HG03108 (cell line): ENCODE measurements around the gene POLE3.
A peak's percentile ranks its signal among the peaks of the same experiment; 100 is the strongest.
"Not testable (repeated sequence)": the region's sequence is repeated elsewhere in the genome, so short reads cannot be mapped to it uniquely, and the experiment has no call there.

Experiments used
- ATAC-seq: cut with Tn5 transposase; IDR thresholded peaks from one replicate; pipeline ENCODE4 v1.9.1; 2021; ENCODE audit warnings: moderate library complexity; ENCODE audit not compliant: unreplicated experiment

The POLE3 gene

DNA sequence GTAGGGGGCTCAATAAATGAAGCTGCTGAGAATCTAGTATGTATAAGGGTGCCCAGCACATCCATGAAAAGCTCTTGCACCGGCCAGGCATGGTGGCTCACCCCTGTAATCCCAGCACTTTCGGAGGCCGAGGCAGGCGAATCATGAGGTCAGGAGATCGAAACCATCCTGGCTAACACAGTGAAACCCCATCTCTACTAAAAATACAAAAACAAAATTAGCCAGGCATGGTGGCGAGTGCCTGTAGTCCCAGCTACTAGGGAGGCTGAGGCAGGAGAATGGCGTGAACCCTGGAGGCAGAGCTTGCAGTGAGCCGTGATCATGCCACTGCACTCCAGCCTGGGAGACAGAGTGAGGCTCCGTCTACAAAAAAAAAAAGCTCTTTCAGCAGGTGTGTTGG is 4.1 kb downstream of the POLE3 start:
- not testable (repeated sequence) for ATAC-seq

DNA sequence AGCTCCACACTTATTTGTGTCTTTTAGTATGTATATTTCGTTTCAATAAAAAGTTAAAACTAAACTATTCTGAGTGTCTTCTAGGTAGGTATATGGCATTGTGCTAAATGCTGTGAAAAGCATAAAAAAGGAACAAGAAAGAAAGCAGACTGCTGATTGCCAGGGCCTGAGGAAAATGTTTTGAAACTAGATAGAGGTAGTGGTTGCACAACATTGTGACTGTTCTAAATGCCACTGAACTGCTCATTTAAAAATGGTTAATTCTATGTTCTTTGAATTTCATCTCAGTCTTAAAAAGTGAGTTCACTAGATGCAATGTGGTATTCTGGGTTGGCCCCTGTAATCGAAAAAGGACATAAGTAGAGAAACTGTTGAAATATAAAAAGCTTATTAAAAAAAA is 6.8 kb downstream of the POLE3 start:
- no peak for ATAC-seq

DNA sequence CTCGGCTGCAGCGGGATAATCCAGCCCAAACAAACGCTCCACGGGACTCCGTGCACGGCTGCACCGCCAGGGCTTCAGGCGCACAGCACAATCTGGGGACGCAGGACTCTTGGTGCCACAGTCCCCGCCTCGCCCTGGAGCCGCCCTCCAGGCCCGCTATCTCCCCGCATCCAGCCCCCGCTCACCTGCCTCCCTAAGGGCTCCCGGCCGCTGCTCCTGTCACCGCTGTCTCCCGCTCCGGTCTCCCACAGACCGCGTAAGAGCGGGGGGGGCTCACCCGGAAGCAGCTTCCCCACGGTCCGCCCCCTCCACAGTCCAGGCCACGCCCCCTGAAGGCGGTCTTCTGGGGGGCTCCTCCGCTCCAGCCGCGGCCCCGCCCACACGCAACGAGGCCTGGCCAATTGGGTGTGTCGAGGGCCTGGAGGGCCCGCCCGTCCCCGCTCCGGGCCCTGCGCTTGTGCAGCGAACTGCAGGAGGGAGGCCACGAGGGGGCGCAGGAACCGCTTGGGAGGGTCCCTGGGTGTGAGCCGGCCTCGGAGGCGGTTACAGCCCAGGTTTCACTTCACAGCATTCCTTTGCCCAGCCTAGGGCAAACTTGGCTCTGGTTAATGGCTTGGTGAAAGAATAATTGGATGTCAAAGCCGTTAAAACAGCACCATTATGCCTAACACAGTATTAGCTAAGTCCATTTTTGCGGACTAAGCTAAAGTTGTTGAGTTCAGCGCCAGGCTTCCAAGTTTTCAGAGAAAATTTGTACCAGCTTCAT is 9.3 kb downstream of the POLE3 start, which contains the start of gene ALAD:
Gene ALAD, minus strand, starts transcription at position 258 of the 766 bp plus-strand sequence. CDS start 7,725 bp downstream, outside the sequence.
- ATAC-seq = peak; percentile 99

DNA sequence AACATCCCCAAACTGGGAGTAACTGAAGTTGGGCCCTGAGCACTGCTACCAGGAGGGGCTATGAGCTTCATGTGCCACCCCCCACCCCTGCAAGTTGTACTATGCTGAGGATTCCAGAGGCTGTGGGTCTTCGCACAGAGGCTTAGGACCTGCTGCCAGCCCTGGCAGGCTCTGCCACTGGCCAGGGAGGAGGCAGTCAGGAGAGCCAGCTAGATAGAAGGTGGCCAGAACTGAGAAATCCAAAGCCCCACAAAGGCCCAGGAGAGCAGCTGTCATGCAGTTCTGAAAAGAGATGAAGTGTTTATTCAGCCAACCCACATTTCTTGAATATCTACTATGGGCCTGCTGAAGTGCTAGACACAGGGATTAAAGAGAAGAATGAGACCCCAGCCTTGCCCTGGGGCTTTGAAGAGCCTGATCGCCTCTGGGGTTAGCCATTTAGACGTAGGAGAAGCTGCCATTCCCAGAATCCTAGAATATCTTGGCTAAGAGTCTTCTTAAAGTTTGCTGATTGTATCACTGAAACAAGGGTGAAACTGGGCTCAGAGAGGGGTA is 10.8 kb downstream of the POLE3 start:
- ATAC-seq = no peak

DNA sequence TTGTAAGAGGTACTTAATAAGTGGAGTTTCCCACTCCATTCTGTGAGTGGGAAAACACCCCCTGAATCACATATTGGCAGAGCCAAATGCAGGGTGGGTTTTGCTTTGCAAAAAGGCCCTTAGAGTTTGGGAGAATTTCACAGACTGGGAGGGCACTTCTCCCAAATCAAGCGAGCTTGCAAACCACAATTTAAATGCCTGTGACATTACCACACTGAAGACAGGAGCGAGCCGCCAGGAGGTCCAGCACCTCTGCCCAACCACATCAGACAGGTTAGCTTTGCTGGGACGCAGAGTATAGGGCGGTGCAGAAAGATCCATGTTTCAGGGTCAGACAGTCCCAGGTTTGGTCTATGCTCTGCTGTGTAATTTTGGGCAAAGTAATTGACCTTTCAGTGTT is 11.7 kb downstream of the POLE3 start:
- ATAC-seq = no peak

DNA sequence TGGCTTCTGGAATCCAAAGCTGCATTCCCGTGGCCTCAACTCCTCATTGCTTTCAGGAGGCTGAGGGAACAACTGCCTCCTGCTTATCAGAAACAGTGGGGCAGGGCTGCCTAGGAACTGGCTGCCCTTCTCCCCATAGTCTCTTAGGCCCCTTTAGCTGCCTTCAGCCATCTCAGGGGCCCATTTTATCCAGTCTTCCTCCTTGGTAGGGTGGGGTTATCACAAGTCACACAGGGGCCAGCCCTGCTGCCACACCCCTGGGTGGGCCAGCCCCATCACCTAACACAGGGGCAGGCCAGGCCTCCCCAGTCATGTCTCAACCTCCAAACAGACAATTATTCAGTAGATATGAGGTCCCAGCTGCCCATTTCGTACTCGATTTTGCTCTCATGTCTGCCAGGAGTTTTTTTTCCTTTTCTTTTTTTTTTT is 13.3 kb downstream of the POLE3 start:
- no peak for ATAC-seq

DNA sequence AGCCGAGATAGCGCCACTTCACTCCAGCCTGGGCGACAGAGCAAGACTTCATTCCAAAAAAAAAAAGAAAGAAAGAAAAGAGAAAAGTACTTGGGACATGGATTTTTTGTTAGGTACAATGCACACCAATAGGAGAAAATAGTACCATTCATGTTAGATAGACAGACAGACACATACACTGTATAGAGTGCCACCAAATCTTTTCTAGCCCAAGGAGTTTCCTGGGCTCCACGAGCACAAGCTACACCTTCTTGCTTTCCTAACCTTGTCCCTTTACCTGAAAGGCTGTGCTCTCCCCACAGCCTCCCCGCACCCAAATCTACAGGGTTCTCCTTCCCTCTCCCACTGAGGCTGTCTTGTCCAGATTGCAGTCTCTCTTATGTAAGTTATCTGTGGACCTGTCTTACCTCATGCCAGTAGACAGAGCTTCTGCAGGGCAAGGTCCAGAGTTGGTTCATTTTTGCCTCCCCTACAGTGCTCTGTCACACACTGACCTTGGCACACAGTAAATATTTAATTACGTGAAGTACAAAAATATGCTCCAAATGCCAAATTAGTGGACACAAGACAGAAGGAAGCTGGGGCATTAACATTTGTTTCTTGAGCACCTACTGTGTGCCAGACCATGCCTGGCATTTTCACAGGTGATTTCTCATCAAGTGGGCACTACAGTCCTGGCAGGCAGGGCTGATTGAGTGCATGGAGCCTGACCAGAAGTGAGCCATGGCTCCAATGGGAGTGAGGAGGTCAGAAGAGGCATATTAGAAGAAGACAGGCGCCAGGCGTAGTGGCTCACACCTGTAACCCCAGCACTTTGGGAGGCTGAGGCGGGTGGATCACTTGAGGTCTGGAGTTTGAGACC is 15.2 kb downstream of the POLE3 start:
- no peak for ATAC-seq

DNA sequence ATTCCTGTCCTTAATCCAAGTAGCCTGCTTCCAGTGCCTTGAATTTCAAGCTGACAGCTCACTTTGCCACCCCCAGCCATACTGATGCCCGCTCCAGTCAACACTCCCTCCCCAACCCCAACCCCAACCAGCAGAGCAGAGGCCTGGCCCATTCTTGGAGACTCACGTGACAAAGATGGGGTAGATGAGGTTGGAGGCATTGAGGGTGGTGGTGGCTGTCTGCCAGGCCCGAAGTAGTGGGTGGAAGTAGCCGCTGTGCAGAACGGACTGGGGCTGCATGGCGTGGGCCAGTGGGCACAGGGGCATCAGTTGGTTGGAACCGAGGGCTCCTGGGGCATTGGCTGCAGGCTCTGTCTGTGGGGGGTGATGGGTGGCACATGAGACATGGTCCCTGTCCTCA is 17.2 kb downstream of the POLE3 start:
- ATAC-seq = no peak

DNA sequence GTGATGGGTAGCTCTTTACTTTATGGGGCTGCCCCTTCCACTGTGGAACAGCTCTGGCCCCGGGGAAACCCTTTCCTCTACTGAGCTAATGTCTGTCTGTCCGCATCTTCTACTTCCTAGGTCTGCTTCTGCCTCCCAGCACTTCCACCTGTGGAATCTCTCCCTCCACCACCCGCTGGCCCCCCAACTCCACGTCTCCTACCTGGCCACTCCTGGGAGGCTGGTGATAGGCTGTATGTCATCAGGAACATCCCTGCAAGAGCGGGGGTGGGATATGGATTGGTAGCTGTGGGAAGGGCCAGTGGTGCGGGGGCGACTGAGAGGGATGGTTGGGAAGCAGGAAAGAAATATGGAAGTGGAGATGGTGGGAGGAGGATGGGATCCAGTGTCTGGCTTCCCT is 18.6 kb downstream of the POLE3 start:
- no peak for ATAC-seq

DNA sequence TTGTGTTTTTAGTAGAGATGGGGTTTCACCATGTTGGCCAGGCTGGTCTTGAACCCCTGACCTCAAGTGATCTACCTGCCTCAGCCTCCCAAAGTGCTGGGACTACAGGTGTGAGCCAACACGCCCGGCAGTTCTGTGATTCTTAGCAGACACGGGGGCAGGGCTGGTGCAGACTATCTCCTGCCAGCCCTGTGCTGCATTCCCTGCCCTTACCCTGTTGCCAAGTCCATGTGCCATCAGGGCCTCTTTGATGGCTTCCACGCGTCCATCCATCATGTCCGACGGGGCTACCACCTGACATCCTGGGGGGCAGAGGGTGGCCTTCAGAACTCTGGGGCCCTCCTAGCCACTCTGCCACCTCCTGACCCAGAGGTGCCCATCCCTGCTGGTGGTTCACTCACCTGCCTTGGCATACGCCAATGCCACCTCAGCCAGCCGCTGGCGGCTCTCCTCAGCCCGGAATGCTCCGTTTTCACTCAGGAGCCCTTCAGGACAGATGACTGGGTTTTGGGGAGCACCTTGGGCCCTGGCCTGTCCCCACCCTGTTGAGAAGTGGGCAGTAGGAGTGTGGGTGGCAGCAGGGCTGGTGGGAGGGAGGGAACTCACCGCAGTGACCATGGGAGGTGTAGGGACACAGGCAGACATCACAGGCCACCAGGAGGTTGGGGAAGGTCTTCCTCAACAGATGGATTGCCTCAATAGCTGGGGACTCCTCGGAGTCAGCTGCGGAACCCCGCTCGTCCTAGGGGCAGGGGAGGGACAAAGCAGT is 20.1 kb downstream of the POLE3 start:
- ATAC-seq = no peak

DNA sequence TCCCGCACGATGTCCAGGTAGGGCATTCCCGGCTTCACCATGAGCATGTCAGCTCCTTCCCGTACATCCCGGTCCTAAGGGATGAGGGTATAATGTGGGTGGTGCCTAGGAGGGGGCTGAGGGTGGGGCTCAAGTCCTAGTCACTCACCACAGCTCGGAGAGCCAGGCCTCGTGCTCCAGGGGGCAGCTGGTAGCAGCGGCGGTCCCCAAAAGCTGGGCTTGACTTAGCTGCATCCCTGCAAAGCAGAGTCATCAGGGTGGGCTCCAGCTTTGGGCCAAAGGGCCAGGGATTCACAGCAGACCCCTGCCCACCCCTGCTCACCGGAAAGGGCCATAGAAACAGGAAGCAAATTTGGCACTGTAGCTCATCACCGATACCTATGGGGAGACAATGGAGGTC is 21.0 kb downstream of the POLE3 start:
- ATAC-seq = no peak

DNA sequence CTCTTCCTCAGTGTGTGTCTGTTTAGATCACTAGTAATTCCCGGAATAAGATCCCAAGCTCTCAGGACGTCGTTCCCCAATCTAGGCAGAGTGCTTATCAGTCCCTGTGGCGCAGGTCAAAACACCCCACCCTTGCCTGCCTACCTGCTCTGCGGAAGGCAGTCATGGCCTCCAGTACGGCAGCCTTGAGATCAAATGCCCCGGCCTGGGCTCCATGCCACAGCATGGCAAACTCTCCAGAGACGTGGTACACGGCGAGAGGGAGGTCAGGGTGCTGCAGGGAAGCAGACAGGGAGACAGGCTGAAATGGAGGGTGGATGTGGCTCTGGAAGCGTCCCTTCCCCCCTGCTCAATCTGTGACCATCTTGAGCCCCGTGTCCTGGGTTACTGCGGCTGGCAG is 21.6 kb downstream of the POLE3 start:
- ATAC-seq = no peak

DNA sequence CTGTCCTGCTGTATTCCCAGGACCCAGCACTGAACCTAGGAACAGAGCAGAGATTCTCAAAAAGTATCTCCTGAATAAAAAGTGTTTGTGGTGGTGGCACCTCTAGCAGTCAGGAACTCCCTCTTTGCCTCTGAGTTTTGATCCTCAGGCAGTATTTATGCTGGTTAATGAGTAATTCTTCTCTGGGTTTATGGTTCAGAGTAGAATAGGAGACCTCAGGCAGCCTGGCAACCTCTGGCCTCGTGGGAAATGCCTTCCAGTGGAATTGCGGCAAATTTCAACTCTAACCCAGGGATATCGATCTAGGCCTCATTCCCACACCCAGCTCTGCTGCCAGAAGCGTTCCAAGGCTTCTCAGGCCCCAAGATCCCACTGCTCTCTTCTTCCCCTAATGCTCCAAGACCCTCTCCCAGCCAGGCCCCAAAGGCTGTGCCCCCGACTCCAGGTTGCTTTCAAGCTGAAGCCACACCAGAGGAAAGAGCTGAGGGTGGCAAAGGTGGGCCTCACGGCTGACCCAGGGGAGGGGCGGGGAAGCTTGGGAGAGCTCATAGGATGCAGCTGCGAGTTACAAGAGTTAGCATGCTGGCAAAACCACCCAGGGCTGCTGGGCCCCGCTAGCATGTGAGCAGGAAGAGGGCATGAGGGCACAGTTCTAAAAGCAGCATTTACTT is 22.8 kb downstream of the POLE3 start:
- no peak for ATAC-seq

DNA sequence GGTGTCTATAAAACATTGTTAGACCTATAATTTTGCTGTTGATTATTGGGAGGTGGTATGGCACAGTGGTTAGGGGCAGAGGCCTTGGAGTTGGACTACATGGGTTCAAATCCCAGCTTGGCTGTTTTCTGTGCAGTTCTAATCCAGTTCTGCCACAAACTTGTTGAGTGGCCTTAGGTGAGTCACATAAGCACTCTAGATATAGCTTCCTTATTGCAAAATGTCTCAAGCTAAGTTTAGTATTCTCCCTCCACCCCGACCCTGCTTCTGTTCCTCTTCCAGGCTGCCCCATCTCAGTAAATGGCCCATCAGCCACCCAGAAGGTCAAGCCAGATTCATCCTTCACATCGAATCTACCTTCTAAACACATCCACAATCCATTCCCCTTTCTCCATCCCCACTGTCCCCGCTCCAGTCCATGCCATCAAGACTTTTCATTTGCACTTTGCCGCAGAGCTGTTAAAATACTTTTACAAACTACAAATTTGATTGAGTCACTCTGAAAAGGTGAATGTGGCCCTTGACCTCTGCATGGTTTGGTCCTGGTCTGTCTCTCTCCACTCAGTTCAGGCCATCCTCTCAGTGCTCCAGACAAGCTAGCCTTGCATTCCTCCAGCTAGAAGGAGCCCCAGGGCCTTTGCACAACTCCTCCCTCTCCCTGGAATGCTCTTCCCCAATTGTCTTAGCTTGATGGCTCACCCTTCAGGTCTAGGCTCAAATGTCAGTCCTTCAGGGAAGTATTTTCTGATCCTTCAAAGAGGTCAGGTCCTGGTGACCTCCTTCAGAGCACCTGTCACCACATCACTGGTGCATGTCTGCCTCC is 23.7 kb downstream of the POLE3 start:
- no peak for ATAC-seq

DNA sequence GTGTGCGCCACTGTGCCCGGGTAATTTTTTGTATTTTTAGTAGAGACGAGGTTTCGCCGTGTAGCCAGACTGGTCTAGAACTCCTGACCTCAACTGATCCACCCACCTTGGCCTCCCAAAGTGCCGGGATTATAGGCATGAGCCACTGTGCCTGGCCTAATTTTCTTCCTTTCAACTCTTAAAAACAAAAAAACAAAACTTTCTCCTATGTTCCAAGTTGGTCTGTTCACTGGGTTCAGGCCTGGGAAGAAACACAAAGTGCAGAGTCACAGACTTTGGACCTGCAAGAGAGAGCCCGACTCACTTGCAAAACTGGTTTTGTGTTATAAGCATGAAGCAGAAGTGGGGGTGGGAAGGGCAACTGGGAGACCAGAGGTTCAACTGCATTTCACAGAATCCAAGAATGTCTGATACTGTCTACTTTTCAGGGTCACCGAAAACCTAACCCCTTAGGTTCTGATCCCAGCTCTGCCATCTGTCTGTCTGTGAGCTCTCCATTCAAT is 28.5 kb downstream of the POLE3 start:
- no peak for ATAC-seq

DNA sequence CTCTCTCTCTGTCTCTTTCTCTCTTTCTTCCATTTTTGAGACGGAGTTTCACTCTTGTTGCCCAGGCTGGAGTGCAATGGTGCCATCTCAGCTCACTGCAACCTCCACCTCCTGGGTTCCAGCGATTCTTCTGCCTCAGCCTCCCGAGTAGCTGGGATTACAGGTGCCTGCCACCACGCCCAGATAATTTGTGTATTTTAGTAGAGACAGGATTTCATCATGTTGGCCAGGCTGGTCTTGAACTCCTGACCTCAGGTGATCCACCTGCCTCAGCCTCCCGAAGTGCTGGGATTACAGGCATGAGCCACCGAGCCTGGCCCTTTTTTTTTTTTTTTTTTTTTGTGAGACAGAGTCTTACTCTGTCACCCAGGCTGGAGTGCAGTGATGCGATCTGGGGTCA is 29.0 kb downstream of the POLE3 start:
- ATAC-seq = not testable (repeated sequence)

DNA sequence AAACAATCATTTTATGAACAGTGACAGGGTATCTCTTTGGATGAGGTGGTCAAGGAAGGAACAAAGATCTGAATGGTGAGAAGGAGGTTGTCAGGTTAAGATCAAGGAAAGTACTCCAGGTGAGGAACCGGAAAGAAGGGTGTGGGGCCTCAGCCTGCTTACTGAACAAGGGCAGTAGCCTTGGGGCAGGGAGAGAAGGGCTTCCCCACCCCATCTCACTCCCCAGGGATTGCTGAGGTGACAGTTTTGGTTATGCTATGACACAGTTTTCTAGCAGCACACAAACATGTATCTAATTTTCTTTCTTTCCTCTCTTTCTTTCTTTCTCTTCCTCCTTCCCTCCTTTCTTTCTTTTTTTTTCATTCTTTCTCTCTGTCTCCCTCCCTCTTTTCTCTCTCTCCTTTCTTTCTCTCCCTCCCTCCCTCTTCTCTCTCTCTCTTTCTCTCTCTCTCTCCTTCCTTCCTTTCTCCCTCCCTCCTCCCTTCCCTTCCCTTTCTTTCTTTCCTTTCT is 29.6 kb downstream of the POLE3 start:
- peak; percentile 60 for ATAC-seq

DNA sequence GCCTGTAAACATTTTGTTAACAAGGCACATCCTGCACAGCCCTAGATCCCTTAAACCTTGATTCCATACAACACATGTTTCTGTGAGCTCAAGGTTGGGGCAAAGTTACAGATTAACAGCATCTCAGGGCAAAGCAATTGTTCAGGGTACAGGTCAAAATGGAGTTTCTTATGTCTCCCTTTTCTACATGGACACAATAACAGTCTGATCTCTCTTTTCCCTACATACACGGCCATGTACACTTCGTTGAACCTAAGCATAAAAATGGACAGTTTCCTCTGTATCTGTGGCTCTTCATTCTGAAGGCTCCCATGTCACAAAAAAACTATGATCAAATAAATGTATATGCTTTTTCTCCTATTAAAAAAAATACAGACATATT is 30.7 kb downstream of the POLE3 start:
- not testable (repeated sequence) for ATAC-seq
